HepG2 (cell line): ENCODE measurements around the gene JOSD2. TPM values are rescaled to one million over a fixed set of nuclear protein-coding genes. Genes with fewer than 3 reads are reported as not detected.

Experiments
- ATAC-seq: fragments of 200-7000 bp; cut with Tn5 transposase; 3 replicates; pipeline ENCODE4 v1.9.1; 2020; ENCODE audit warnings: mild to moderate bottlenecking, moderate library complexity
- BruUV-seq: library from RNA; stranded (reverse); fragments of 400-500 nt; replicated peaks from 2 replicates; lab custom pipeline; 2021; lab: Mats Ljungman, UMichigan
- CTCF ChIA-PET: fragments of 300-600 bp; formaldehyde crosslinking; extraction: SDS; loops from one replicate; lab custom pipeline; 2021; ENCODE audit warnings: low total read pairs, inconsistent platforms, low intra/inter-chr PET ratio; lab: Yijun Ruan, JAX
- POLR2A ChIA-PET: fragments of 350-600 bp; sonication (Branson Sonifier 250); formaldehyde crosslinking; loops from one replicate; lab custom pipeline; 2020; ENCODE audit warnings: antibody characterized with exemption, inconsistent platforms; lab: Yijun Ruan, JAX
- DNase-seq: peaks from one replicate; pipeline ENCODE4 v3.0.0-alpha.2; 2015; ENCODE audit warnings: low spot score
- FAIRE-seq: peaks from 3 replicates; lab custom pipeline; 2011; peaks lifted over from hg19 to GRCh38; lab: Jason Lieb, UNC
- H2AFZ ChIP-seq: one replicate; pipeline ENCODE4 v1.6.1; 2011; ENCODE audit warnings: low read length, inconsistent platforms
- H3K27ac ChIP-seq: fragments of 300-600 bp; 3 replicates; pipeline ENCODE4 v1.8.0; 2011; ENCODE audit warnings: mixed run types, mild to moderate bottlenecking, mixed read lengths, low read length, inconsistent platforms; ENCODE audit not compliant: insufficient read depth; ENCODE audit errors: extremely low read length
- H3K27me3 ChIP-seq, 2 experiments: fragments of 200-600 bp in 1 of 2; 2 replicates in 1 of 2; 3 replicates in 1 of 2; pipeline versions ENCODE4 v1.6.0 to v1.8.0; 2011; ENCODE audit warnings: low read length in 2 of 2, mild to moderate bottlenecking in 2 of 2, moderate library complexity in 2 of 2, inconsistent platforms in 1 of 2; ENCODE audit not compliant: insufficient read depth in 2 of 2, control insufficient read depth in 1 of 2
- H3K36me3 ChIP-seq, 2 experiments: fragments of 200-600 bp in 1 of 2; replicated peaks in 1 of 2; 2 replicates in 1 of 2; 3 replicates in 1 of 2; pipeline versions ENCODE4 v1.5.1 to v1.8.0; 2011; ENCODE audit warnings: low read length in 2 of 2, inconsistent platforms in 1 of 2; ENCODE audit not compliant: insufficient read depth in 2 of 2, control insufficient read depth in 1 of 2
- H3K4me1 ChIP-seq: 2 replicates; pipeline ENCODE4 v1.5.1; 2012; ENCODE audit warnings: low read length, inconsistent platforms; ENCODE audit not compliant: insufficient read depth
- H3K4me2 ChIP-seq: 2 replicates; pipeline ENCODE4 v1.6.0; 2011; ENCODE audit warnings: low read depth, low read length, inconsistent platforms
- H3K4me3 ChIP-seq, 3 experiments: fragments of 200-600 bp in 1 of 3; sonication (generic), shearing (Covaris generic) in 1 of 3; replicated peaks in 1 of 3; 2 replicates each; pipeline ENCODE4 v1.5.1; 2011 to 2016; ENCODE audit warnings: low read length in 3 of 3, inconsistent platforms in 2 of 3, low read depth in 2 of 3, mild to moderate bottlenecking in 2 of 3, control low read depth in 1 of 3, mixed read lengths in 1 of 3; ENCODE audit not compliant: insufficient read depth in 1 of 3
- H3K79me2 ChIP-seq: one replicate; pipeline ENCODE4 v1.6.1; 2011; ENCODE audit warnings: low read length, inconsistent platforms; ENCODE audit not compliant: insufficient read depth
- H3K9ac ChIP-seq: 2 replicates; pipeline ENCODE4 v1.6.0; 2011; ENCODE audit warnings: mild to moderate bottlenecking, low read depth, low read length, inconsistent platforms; ENCODE audit not compliant: insufficient read depth
- H3K9me3 ChIP-seq: 2 replicates; pipeline ENCODE4 v1.5.1; 2012; ENCODE audit warnings: mild to moderate bottlenecking, low read length
- H4K20me1 ChIP-seq: 2 replicates; pipeline ENCODE4 v1.6.0; 2011; ENCODE audit warnings: inconsistent platforms, mild to moderate bottlenecking, low read length, moderate library complexity; ENCODE audit not compliant: insufficient read depth
- CSRNP1 ChIP-seq: sonication (generic); formaldehyde crosslinking; IDR thresholded peaks from 2 replicates; pipeline ENCODE4 v1.8.1; 2023; ENCODE audit warnings: mild to moderate bottlenecking, missing genetic modification reagents
- HOXA7 ChIP-seq: sonication (generic); formaldehyde crosslinking; IDR thresholded peaks from 2 replicates; pipeline ENCODE4 v1.8.1; 2022; ENCODE audit warnings: mild to moderate bottlenecking, missing genetic modification reagents, moderate library complexity
- IKZF1 ChIP-seq: fragments of 450-650 bp; IDR thresholded peaks from 2 replicates; pipeline ENCODE4 v1.7.1; 2016
- NFE2 ChIP-seq: sonication (generic); formaldehyde crosslinking; IDR thresholded peaks from 2 replicates; pipeline ENCODE4 v1.4.0; 2020; ENCODE audit warnings: missing genetic modification reagents
- PTBP1 ChIP-seq: fragments of 200-400 bp; formaldehyde crosslinking; IDR thresholded peaks from 2 replicates; pipeline ENCODE4 v1.6.1; 2018; ENCODE audit warnings: low read length, low read depth; ENCODE audit not compliant: poor library complexity, severe bottlenecking
- RBAK ChIP-seq: sonication (generic); formaldehyde crosslinking; IDR thresholded peaks from 2 replicates; pipeline ENCODE4 v1.5.1; 2020; ENCODE audit warnings: mild to moderate bottlenecking, missing genetic modification reagents
- SRY ChIP-seq: sonication (generic); formaldehyde crosslinking; IDR thresholded peaks from 2 replicates; pipeline ENCODE4 v1.8.0; 2022; ENCODE audit warnings: mild to moderate bottlenecking, missing genetic modification reagents
- THAP11 ChIP-seq: IDR thresholded peaks from 2 replicates; pipeline ENCODE4 v1.6.1; 2016; ENCODE audit warnings: missing biosample characterization, missing genetic modification reagents
- ZNF136 ChIP-seq: sonication (generic); formaldehyde crosslinking; IDR thresholded peaks from 2 replicates; pipeline ENCODE4 v1.8.1; 2022; ENCODE audit warnings: low read depth, mild to moderate bottlenecking, moderate library complexity, missing genetic modification reagents
- WGBS: methylation state at CpG from one replicate; pipeline ENCODE4 v1.1.6; 2017; ENCODE audit warnings: low lambda C conversion rate; 5-methylcytosine and 5-hydroxymethylcytosine counted together
- in situ Hi-C: cut with HindIII; loops from 2 replicates; pipeline ENCODE4 v1.10.0; 2017; ENCODE audit warnings: low pct_unique_long_range_greater_than_20kb; ENCODE audit not compliant: extremely low pct_ligation_motif_present
- intact Hi-C: fragments of 100-400 bp; cut with micrococcal nuclease; formaldehyde crosslinking; loops from one replicate; pipeline ENCODE4 v1.10.0; 2022; ENCODE audit not compliant: unreplicated experiment
- polyA plus RNA-seq, 8 experiments: library from polyadenylated mRNA; depleted of rRNA in 3 of 8; stranded (reverse) in 7 of 8; unstranded in 1 of 8; fragments of >200 nt; fragmentation: Illumina TruSeq in 4 of 8; extraction: Trizol in 4 of 8; gene quantifications; 2 replicates each; pipeline versions ENCODE4 v1.2.1 to v1.2.3, GENCODE V29; 2011 to 2016; ENCODE audit warnings: low read depth in 4 of 8, missing spikeins in 1 of 8, mixed read lengths in 1 of 8; ENCODE audit not compliant: insufficient read depth in 1 of 8
- total RNA-seq, 5 experiments: library from RNA; depleted of rRNA; stranded (reverse); fragments of >200 nt; fragmentation: Illumina TruSeq; extraction: Trizol; gene quantifications; 2 replicates each; pipeline ENCODE4 v1.2.3, GENCODE V29; 2016; ENCODE audit warnings: low read depth in 1 of 5
- TF ChIP-seq, protein P1 (sequence below): sonication (generic); formaldehyde crosslinking; IDR thresholded peaks from 2 replicates; pipeline ENCODE4 v1.5.1; 2020; ENCODE audit warnings: missing genetic modification reagents, mild to moderate bottlenecking, borderline replicate concordance
- TF ChIP-seq, protein P2 (sequence below): sonication (generic); formaldehyde crosslinking; IDR thresholded peaks from 2 replicates; pipeline ENCODE4 v1.9.0; 2022; ENCODE audit warnings: missing genetic modification reagents, mild to moderate bottlenecking, borderline replicate concordance
- TF ChIP-seq, protein P3 (sequence below): sonication (generic); formaldehyde crosslinking; IDR thresholded peaks from 2 replicates; pipeline ENCODE4 v1.4.0; 2020; ENCODE audit warnings: missing genetic modification reagents

JOSD2 gene
- total and polyA plus RNA-seq, 2 of the 13 experiments (the other 11 are each of a cell fraction or from before 2014, with no cell fraction given): 2.0 to 4.1 TPM

DNA sequence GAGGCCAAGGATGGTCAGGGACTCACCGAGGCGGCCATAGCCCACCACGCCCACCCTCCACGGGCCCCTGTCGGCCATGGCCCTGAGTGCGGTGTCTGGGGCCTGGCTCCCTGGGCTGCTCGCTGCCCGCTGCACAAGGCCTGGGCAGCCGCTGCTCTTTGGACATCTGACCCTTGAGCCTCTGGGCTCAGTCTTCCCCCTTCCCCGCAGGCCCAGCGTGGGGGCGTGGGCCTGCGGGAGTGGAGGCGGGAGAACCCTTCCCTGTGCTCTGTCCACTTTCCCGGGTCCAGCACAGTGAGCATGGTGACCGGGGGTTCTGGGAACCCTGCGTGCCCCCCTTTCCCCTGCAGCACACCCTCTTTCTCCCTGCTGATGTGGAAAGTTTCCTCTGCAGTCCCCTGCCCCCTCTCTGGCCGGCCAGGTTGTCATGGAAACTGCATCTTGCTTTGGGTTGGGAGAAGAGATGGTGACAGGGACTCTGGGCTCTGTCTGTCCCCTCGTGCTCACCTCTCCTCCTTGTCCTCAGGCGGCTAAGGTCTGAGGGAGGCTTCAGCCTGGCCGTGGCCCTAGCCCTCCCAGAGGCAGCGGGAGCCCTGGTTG is 2.9 kb upstream of the JOSD2 start, which contains the start of gene ASPDH (continued):
- TF ChIP-seq, protein P1, sequence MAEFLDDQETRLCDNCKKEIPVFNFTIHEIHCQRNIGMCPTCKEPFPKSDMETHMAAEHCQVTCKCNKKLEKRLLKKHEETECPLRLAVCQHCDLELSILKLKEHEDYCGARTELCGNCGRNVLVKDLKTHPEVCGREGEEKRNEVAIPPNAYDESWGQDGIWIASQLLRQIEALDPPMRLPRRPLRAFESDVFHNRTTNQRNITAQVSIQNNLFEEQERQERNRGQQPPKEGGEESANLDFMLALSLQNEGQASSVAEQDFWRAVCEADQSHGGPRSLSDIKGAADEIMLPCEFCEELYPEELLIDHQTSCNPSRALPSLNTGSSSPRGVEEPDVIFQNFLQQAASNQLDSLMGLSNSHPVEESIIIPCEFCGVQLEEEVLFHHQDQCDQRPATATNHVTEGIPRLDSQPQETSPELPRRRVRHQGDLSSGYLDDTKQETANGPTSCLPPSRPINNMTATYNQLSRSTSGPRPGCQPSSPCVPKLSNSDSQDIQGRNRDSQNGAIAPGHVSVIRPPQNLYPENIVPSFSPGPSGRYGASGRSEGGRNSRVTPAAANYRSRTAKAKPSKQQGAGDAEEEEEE (CRISPR knock-in tag): no peak
- TF ChIP-seq THAP11 (CRISPR knock-in tag): peak; percentile 65
- TF ChIP-seq HOXA7 (CRISPR knock-in tag): no peak
- no peak for TF ChIP-seq RBAK (CRISPR knock-in tag)
- TF ChIP-seq, protein P2, sequence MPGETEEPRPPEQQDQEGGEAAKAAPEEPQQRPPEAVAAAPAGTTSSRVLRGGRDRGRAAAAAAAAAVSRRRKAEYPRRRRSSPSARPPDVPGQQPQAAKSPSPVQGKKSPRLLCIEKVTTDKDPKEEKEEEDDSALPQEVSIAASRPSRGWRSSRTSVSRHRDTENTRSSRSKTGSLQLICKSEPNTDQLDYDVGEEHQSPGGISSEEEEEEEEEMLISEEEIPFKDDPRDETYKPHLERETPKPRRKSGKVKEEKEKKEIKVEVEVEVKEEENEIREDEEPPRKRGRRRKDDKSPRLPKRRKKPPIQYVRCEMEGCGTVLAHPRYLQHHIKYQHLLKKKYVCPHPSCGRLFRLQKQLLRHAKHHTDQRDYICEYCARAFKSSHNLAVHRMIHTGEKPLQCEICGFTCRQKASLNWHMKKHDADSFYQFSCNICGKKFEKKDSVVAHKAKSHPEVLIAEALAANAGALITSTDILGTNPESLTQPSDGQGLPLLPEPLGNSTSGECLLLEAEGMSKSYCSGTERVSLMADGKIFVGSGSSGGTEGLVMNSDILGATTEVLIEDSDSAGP (CRISPR knock-in tag): 0 out of 2 replicates have a peak, but pooled peaks have one; percentile 30

DNA sequence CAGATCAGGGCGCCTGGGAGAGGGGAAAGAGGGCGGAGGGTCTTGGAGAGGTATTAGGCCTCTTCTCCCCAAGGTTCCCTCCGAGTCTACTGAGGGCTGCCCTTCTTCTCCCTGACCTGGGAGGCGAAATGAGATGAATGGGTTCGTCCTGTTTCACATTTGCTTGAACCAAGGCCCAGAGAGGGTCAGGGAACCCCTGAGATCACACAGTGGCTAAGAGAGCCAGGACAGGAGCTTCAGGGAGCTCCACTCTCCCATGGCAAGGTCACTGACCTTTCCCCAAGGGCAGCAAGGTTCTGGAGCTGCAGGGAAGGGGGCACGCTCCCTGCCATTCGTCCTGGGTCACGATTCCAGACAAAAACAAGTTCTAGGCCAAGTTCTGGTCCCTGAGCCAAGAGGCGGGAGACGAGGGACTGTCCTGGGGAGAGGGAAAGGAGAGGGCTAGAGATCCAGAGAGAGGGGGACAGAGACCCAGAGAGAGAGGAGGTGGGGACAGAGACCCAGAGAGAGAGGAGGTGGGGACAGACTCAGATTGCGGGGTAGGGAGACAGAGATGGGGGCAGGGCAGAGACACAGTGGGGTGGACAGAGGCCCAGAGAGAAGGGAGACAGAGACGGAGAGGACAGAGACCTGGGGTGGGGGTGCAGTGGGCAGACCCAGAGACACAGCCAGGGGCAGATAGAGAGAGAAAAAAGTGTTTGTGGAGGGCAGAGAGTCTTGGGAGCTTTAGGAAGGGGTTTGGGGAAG is 2.2 kb upstream of the JOSD2 start:
- 20% methylated on average over 10 of the region's 12 CpGs for WGBS
- TF ChIP-seq CSRNP1 (CRISPR knock-in tag) (0 out of 2 replicates have a peak, but pooled peaks have one; percentile 9), SRY (CRISPR knock-in tag) (no peak), ZNF136 (no peak), IKZF1 (no peak), PTBP1 (no peak), NFE2 (no peak)
- TF ChIP-seq, protein P3, sequence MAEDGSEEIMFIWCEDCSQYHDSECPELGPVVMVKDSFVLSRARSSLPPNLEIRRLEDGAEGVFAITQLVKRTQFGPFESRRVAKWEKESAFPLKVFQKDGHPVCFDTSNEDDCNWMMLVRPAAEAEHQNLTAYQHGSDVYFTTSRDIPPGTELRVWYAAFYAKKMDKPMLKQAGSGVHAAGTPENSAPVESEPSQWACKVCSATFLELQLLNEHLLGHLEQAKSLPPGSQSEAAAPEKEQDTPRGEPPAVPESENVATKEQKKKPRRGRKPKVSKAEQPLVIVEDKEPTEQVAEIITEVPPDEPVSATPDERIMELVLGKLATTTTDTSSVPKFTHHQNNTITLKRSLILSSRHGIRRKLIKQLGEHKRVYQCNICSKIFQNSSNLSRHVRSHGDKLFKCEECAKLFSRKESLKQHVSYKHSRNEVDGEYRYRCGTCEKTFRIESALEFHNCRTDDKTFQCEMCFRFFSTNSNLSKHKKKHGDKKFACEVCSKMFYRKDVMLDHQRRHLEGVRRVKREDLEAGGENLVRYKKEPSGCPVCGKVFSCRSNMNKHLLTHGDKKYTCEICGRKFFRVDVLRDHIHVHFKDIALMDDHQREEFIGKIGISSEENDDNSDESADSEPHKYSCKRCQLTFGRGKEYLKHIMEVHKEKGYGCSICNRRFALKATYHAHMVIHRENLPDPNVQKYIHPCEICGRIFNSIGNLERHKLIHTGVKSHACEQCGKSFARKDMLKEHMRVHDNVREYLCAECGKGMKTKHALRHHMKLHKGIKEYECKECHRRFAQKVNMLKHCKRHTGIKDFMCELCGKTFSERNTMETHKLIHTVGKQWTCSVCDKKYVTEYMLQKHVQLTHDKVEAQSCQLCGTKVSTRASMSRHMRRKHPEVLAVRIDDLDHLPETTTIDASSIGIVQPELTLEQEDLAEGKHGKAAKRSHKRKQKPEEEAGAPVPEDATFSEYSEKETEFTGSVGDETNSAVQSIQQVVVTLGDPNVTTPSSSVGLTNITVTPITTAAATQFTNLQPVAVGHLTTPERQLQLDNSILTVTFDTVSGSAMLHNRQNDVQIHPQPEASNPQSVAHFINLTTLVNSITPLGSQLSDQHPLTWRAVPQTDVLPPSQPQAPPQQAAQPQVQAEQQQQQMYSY (CRISPR knock-in tag): no peak

More for the DNA sequence above, 2.2 kb upstream of the JOSD2 start:
- Histone ChIP-seq H3K27ac (peak overlapping the region; percentile 44), H3K36me3 (no peaks in the 10 kb centered on the region), H3K27me3 (no peaks in the 10 kb centered on the region; a peak in 2 of 5 replicates), H3K79me2 (no peaks in the 10 kb centered on the region), H4K20me1 (no peaks in the 10 kb centered on the region), H3K4me2 (peak overlapping the region; percentile 71), H3K9me3 (no peaks in the 10 kb centered on the region), H3K9ac (peak overlapping the region; percentile 76), H3K4me3 (peak overlapping the region; percentile 54 to 71 (median 58); a peak in 5 of 6 replicates), H3K4me1 (peaks cover 29% of the 10 kb centered on the region), H2AFZ (no peak overlapping the region)
- POLR2A ChIA-PET: no interaction called here
- peak; percentile 4; the same call in 2 of the 3 replicates for ATAC-seq
- FAIRE-seq: no peak
- BruUV-seq: TSS peak; percentile 69
- intact Hi-C loops: no loop called here
- in situ Hi-C loops: no loop called here
- DNase-seq: no peak
- CTCF ChIA-PET: no interaction called here
